Measurements from ENCODE around the gene PPP1R13B.

PPP1R13B gene

GRCh38 chr14:103705504-103706284 is 141.7 kb downstream of the PPP1R13B start:
- POLR2A ChIA-PET (ENCODE audit: low non-redundant PET): no interaction called here
- TF ChIP-seq, protein P1, sequence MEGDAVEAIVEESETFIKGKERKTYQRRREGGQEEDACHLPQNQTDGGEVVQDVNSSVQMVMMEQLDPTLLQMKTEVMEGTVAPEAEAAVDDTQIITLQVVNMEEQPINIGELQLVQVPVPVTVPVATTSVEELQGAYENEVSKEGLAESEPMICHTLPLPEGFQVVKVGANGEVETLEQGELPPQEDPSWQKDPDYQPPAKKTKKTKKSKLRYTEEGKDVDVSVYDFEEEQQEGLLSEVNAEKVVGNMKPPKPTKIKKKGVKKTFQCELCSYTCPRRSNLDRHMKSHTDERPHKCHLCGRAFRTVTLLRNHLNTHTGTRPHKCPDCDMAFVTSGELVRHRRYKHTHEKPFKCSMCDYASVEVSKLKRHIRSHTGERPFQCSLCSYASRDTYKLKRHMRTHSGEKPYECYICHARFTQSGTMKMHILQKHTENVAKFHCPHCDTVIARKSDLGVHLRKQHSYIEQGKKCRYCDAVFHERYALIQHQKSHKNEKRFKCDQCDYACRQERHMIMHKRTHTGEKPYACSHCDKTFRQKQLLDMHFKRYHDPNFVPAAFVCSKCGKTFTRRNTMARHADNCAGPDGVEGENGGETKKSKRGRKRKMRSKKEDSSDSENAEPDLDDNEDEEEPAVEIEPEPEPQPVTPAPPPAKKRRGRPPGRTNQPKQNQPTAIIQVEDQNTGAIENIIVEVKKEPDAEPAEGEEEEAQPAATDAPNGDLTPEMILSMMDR (conservative IDR thresholded peaks at IDR 0.05; ENCODE audit: low read depth): no peak
- H3K27ac ChIP-seq: peak overlapping the region; percentile 99
- no peak for DNase-seq (ENCODE audit: low spot score)
- CTCF ChIA-PET: interaction anchor here (1.1 kb wide), 1 partner anchor 12 kb away, joined by 5 read pairs; no protein-coding TSS in a partner anchor

DNA sequence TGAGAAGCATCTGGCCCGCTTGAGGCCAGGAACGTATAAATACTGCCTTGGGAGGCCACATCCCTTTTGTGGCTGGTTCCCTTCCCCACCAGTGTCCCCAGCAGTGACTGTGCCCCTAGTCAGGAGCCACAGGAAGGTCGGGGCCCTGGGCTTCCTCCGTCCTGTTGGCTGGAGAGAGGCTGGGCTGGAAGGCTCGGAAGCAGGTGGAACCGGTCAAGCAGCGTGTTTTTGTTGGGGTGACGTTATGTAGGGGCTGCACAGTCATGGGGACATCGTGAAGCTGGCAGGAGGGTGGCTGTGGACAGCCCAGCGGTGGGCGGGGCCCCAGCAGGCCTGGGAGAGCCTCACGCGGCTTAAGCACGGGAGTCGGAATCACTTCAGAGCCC is 142.3 kb downstream of the PPP1R13B start:
- POLR2A ChIA-PET (ENCODE audit: low non-redundant PET): no interaction called here
- TF ChIP-seq, protein P1 (conservative IDR thresholded peaks at IDR 0.05; ENCODE audit: low read depth): no peak
- no peak for DNase-seq (ENCODE audit: low spot score)
- H3K27ac ChIP-seq: peak overlapping the region; percentile 99
- CTCF ChIA-PET: no interaction called here

DNA sequence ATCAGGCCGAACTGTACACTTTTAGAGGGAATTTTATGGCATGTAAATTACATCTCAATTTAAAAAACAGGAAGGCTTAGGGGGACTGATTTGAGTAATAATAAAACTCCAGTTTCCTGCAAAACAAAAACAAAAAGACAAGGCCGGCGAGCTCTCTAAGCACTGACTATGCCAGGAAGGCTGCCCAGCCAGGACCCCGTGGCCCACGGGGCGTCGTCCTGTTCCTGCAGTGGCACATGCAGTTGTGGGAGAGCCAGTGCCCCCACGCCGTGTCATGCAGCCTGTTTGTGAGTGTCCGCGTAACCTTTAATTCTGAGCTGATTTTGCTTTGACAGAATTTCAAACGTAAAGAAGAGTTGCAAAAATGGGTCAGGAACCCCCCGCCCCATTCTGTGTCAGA is 142.7 kb downstream of the PPP1R13B start:
- ChIA-PET POLR2A (ENCODE audit: low non-redundant PET) (no interaction called here), CTCF (no interaction called here)
- no peak for DNase-seq (ENCODE audit: low spot score)
- TF ChIP-seq, protein P1 (conservative IDR thresholded peaks at IDR 0.05; ENCODE audit: low read depth): no peak
- peak overlapping the region; percentile 99 for H3K27ac ChIP-seq

GRCh38 chr14:103703433-103704385 is 143.7 kb downstream of the PPP1R13B start:
- peak overlapping the region; percentile 99 for H3K27ac ChIP-seq
- ChIA-PET CTCF (no interaction called here), POLR2A (ENCODE audit: low non-redundant PET) (no interaction called here)
- TF ChIP-seq, protein P1 (conservative IDR thresholded peaks at IDR 0.05; ENCODE audit: low read depth): no peak
- no peak for DNase-seq (ENCODE audit: low spot score)

DNA sequence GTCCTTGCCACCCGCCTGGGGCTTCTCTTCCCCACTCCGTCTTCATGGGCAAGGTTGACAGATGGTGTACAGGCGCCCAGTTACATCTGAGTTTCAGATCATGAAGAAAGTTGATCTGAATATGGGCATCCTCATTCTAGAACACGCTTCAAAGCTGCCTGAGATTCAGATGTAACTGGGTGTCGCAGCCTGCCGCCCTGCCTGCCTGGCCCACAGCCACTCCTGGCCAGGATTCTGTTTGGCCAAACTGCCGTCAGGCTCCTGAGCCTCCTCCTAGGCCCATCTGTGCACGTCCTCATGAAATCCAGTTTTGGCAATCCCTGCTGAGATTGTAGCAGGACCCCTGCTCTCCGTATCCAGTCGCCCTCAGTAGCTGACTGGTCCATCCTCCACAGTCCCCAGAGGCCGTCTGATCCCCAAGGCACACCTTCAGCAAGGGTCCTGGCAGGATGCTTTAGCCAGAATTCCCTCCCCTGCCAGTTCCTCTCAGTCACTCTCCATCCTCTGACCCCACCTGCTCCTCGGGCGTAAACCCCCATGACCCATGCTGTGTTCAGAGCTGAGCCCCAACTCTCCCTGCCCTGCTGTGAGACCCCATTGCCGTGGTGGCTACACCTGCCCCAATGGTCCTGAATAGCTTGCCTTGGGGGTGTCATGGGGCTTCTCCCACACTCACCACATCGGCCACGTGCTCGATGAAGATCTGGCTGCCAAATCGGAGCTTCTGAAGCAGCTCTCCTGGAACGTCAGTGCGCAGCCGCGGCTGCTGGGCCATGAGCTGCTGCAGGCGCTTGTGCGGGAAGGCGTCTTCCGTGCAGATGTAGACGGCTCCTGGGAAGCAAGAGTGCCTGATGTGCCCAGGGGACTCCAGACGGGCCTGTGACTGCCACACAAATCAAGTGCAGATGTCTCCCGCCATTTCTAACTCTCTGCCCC is 144.6 kb downstream of the PPP1R13B start:
- TF ChIP-seq, protein P1 (conservative IDR thresholded peaks at IDR 0.05; ENCODE audit: low read depth): no peak
- POLR2A ChIA-PET (ENCODE audit: low non-redundant PET): no interaction called here
- H3K27ac ChIP-seq: peak overlapping the region; percentile 99
- CTCF ChIA-PET: no interaction called here
- no peak for DNase-seq (ENCODE audit: low spot score)

DNA sequence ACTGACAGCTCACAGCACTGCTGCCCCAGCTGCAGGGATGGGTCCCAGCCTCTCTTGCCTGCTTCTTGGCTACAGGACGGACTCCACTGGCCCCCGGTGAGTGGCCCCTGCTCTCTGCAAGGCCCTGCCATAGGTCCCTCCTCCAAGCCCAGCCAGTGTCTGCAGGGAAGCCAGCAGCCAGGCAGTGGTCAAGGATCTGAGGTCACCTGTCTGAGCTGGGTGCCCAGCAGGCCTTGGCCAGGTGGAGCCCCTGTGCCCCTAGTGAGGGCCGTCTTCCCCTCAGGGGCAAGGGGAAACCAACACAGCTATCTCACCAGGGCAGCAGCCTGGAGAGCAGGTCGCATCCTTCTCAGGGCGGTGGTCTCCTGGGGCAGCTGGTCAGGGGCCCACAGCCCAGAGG is 145.3 kb downstream of the PPP1R13B start:
- TF ChIP-seq, protein P1 (conservative IDR thresholded peaks at IDR 0.05; ENCODE audit: low read depth): no peak
- ChIA-PET CTCF (no interaction called here), POLR2A (ENCODE audit: low non-redundant PET) (no interaction called here)
- DNase-seq (ENCODE audit: low spot score): no peak
- peak overlapping the region; percentile 99 for H3K27ac ChIP-seq
